Measurements from ENCODE around the gene NUSAP1.
"Not testable (repeated sequence)": the region's sequence is repeated elsewhere in the genome, so short reads cannot be mapped to it uniquely, and the experiment has no call there.

NUSAP1 gene

DNA sequence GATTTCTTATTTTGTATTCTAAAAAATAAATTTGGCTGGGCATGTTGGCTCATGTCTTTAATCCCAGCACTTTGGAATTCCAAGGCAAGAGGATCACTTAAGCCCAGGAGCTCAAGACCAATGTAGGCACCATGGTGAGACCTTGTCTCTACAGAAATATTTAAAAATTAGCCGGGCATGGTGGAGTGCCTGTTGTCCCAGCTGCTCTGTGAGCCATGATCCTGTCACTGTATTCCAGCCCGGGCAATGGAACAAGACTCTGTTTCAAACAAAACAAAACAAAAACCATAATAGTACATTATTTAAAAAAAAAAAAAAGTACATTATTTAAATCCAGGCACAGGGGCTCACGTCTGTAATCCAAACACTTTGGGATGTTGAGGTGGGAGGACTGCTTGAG lies 78.8 kb downstream of the NUSAP1 start:
- H3K4me3 Mint-ChIP-seq: no peak overlapping the region
- no peaks in the 10 kb centered on the region for H3K27me3 Mint-ChIP-seq
- peaks cover 8% of the 10 kb centered on the region for H3K36me3 Mint-ChIP-seq (ENCODE audit: low read depth)
- H3K27ac Mint-ChIP-seq: no peak overlapping the region
- H3K9me3 Mint-ChIP-seq: no peaks in the 10 kb centered on the region
- peaks cover 15% of the 10 kb centered on the region for H3K4me1 Mint-ChIP-seq (ENCODE audit: low read depth)
- no peak for DNase-seq

DNA sequence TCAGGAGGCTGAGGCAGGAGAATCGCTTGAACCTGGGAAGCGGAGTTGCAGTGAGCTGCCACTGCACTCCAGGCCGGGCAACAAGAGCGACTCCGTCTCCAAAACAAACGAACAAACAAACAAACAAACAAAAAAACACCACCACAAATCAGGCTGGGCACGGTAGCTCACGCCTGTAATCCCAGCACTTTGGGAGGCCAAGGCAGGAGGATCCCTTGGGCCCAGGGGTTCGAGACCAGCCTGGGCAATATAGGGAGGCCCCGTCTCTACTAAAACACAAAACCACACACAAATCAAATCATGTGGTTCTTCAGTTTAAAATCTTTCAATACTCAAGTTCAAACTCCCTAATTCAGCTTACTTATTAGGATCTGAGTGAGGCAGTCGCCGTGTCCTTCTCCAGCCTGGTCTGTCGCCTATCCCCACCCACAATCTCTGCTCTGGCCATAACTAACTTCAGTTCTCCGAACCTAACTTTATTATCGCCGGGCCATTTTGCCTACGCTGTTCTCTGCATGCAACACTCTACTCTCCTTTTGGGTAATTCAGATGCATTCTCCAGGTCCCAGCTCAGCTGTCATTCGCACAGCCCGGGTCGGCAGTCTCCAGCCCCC lies 83.6 kb downstream of the NUSAP1 start:
- no peak for DNase-seq
- no peaks in the 10 kb centered on the region for H3K27me3 Mint-ChIP-seq
- H3K27ac Mint-ChIP-seq: peak overlapping the region; percentile 96
- peak overlapping the region; percentile 93 for H3K4me3 Mint-ChIP-seq
- no peaks in the 10 kb centered on the region for H3K9me3 Mint-ChIP-seq
- H3K4me1 Mint-ChIP-seq (ENCODE audit: low read depth): peaks cover 43% of the 10 kb centered on the region
- H3K36me3 Mint-ChIP-seq (ENCODE audit: low read depth): peaks cover 20% of the 10 kb centered on the region

- Mint-ChIP-seq H3K27ac (peak within 1 kb of the TSS; percentile 96), H3K4me3 (peak within 1 kb of the TSS; percentile 93), H3K36me3 (ENCODE audit: low read depth) (peaks cover 20% of the 10 kb centered on the region), H3K27me3 (no peaks in the 10 kb centered on the region), H3K9me3 (no peaks in the 10 kb centered on the region), H3K4me1 (ENCODE audit: low read depth) (peaks cover 45% of the 10 kb centered on the region)
- peak; percentile 99 for DNase-seq
Measured at GRCh38 chr15:41416742-41417417, 84.2 kb downstream of the NUSAP1 start, which contains the start of gene RTF1. TSS of gene RTF1 (plus strand) at chr15:41417095. CDS start at chr15:41417116, 21 bp downstream.

DNA sequence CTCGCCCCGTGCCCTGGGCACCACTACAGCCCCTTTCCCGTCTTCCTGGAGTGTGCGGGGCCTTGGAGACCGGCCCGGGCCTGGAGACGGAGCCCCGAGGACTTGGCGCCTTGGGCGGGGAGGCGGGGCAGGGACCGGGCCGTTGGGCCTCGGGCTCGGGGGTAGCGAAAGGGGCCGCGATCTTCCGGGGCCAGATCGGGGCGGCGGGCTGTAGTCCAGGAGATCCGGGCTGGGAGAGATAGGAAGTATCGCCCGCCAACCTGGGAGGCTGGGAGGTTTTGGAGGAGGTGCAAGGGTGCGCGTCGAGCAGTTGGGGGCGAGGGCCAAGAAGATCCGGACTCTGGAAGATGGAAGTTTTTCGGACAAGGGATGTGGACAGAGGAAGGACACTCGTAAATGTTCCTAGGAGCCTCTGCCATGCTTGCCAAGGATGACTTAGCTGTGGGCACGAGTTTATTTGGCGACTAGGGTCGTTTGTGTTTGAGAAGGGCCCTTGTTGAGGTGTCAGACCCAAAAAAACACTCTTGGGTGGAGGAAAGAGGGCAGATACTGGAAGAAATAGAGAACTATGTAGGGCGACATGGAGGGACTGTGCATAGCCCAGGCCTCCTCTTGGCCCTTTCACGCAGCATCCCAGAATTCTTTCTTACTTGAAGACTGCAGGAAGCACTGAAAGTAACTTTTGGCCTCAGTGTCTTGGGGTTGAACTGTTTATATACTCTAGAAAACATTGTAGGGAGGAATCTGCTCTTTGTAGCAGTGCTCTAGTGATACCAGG lies 84.9 kb downstream of the NUSAP1 start:
- peaks cover 21% of the 10 kb centered on the region for H3K36me3 Mint-ChIP-seq (ENCODE audit: low read depth)
- H3K4me1 Mint-ChIP-seq (ENCODE audit: low read depth): peaks cover 49% of the 10 kb centered on the region
- H3K9me3 Mint-ChIP-seq: no peaks in the 10 kb centered on the region
- no peaks in the 10 kb centered on the region for H3K27me3 Mint-ChIP-seq
- H3K4me3 Mint-ChIP-seq: peak overlapping the region; percentile 93
- peak overlapping the region; percentile 87 for H3K27ac Mint-ChIP-seq
- DNase-seq: no peak

DNA sequence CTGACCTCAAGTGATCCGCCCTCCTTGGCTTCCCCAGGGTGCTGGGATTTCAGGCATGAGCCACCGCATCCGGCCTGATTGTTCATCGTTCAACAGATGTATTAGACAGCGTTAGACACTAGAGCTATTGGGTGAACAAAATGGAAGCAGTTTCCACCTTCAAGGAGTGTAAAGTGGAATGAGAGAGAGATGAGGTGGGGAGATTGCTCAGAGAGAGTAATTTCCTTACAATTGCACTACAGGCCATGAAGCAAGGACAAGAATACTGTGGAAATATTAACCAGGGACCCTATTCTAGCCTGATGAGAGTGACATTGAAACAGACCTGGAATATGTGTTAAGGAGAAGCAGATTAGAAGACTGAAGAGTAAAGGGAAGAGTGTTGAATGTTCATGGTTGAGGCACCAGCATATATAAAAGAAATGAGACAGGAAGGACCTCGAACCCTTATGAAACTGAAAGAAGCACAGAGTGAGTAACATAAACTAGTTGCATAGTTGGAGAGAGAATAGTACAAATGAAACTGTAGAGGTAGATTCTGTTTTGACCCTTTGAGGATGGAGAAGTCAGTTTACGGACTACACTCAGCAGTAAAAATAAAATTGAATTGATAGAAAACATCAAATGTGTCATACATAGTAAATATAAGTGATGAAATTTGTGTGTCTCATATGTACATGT lies 91.4 kb downstream of the NUSAP1 start:
- Mint-ChIP-seq H3K36me3 (ENCODE audit: low read depth) (peaks cover 9% of the 10 kb centered on the region), H3K27me3 (no peaks in the 10 kb centered on the region), H3K4me3 (peak overlapping the region; percentile 42), H3K4me1 (ENCODE audit: low read depth) (peaks cover 41% of the 10 kb centered on the region), H3K9me3 (no peaks in the 10 kb centered on the region), H3K27ac (peak overlapping the region; percentile 83)
- no peak for DNase-seq

DNA sequence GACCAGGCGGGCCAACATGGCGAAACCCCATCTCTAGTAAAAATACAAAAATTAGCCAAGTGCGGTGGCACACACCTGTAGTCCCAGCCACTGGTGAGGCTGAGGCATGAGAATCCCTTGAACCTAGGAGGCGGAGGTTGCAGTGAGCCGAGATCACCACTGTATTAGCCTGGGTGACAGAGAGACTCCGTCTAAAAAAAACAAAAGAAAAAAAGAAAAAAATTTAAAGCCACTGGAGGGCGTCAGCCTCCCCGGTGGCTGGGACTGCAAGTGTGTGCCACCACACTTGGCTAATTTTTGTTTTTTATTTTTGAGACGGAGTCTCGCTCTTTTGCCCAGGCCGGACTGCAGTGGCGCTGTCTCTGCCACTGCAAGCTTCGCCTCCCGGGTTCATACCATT lies 92.1 kb downstream of the NUSAP1 start:
- no peak for DNase-seq
- H3K4me1 Mint-ChIP-seq (ENCODE audit: low read depth): peaks cover 43% of the 10 kb centered on the region
- H3K27ac Mint-ChIP-seq: peak overlapping the region; percentile 83
- H3K27me3 Mint-ChIP-seq: no peaks in the 10 kb centered on the region
- H3K36me3 Mint-ChIP-seq (ENCODE audit: low read depth): peaks cover 9% of the 10 kb centered on the region
- peak overlapping the region; percentile 13 for H3K4me3 Mint-ChIP-seq
- no peaks in the 10 kb centered on the region for H3K9me3 Mint-ChIP-seq

DNA sequence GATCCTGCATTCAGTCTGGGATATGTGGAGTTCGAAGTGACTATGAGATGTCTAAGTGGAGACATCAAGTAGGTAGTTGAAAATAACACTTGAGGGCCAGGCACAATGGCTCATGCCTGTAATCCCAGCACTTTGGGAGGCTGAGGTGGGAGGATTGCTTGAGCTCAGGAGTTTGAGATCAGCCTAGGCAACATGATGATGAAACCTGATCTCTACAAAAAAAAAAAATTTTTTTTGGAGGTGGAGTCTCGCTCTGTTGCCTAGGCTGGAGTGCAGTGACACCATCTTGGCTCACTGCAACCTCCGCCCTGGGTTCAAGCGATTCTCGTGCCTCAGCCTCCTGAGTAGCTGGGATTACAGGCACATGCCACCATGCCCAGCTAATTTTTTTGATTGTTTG lies 93.2 kb downstream of the NUSAP1 start:
- not testable (repeated sequence) for H3K36me3 Mint-ChIP-seq (ENCODE audit: low read depth); H3K4me3 Mint-ChIP-seq; DNase-seq; H3K27ac Mint-ChIP-seq; H3K9me3 Mint-ChIP-seq; H3K27me3 Mint-ChIP-seq
- peaks cover 38% of the 10 kb centered on the region for H3K4me1 Mint-ChIP-seq (ENCODE audit: low read depth)

- Mint-ChIP-seq H3K27me3 (no peaks in the 10 kb centered on the region), H3K9me3 (no peaks in the 10 kb centered on the region), H3K4me3 (peak overlapping the region; percentile 27), H3K4me1 (ENCODE audit: low read depth) (peaks cover 25% of the 10 kb centered on the region), H3K36me3 (ENCODE audit: low read depth) (peaks cover 14% of the 10 kb centered on the region), H3K27ac (peak overlapping the region; percentile 91)
- DNase-seq: no peak
Measured at GRCh38 chr15:41429003-41429890, 96.6 kb downstream of the NUSAP1 start.
